Right lobe of liver (tissue), 6 donors: ENCODE measurements around the gene MGME1. TPM values are rescaled to one million over a fixed set of nuclear protein-coding genes. Genes with fewer than 3 reads are reported as not detected.

Source experiments
- ATAC-seq, 4 donors: fragments of 200-7000 bp; cut with Tn5 transposase; one replicate each; pipeline ENCODE4 v1.9.1; 2020; ENCODE audit warnings: mild to moderate bottlenecking in 4 of 4, moderate library complexity in 4 of 4
- DNase-seq, 3 donors: peaks; one replicate each; pipeline ENCODE4 v3.0.0-alpha.2; 2020
- H3K27ac ChIP-seq, 3 donors: fragments of 200-600 bp; one replicate each; pipeline ENCODE4 v1.8.0; 2022
- H3K27me3 ChIP-seq, 2 donors: fragments of 200-600 bp; one replicate each; pipeline ENCODE4 v1.8.0; 2022
- H3K36me3 ChIP-seq, 4 donors: fragments of 200-600 bp; sonication (generic) in 1 of 4; one replicate each; pipeline versions ENCODE4 v1.5.1 to v1.8.0; 2017 to 2022; ENCODE audit warnings: control low read depth in 1 of 4
- H3K4me1 ChIP-seq, 4 donors: fragments of 200-600 bp; sonication (generic) in 1 of 4; one replicate each; pipeline versions ENCODE4 v1.5.1 to v1.8.0; 2017 to 2022; ENCODE audit warnings: control low read depth in 1 of 4
- H3K4me3 ChIP-seq, 3 donors: fragments of 200-600 bp; one replicate each; pipeline ENCODE4 v1.8.0; 2022
- H3K9me3 ChIP-seq, 4 donors: fragments of 200-600 bp; sonication (generic) in 1 of 4; one replicate each; pipeline versions ENCODE4 v1.5.1 to v1.8.0; 2017 to 2022; ENCODE audit warnings: control low read depth in 1 of 4
- CTCF ChIP-seq, 4 donors: fragments of 200-600 bp in 3 of 4; fragments of 450-650 bp in 1 of 4; IDR thresholded peaks; one replicate each; pipeline versions ENCODE4 v1.5.1 to v1.8.0; 2016 to 2022; ENCODE audit warnings: antibody characterized with exemption in 4 of 4, mild to moderate bottlenecking in 2 of 4
- POLR2A ChIP-seq: fragments of 450-650 bp; IDR thresholded peaks from one replicate; pipeline ENCODE4 v1.6.1; 2017; ENCODE audit warnings: antibody characterized with exemption, mild to moderate bottlenecking
- WGBS: methylation state at CpG from one replicate; pipeline ENCODE4 v1.1.6; 2018; ENCODE audit warnings: low coverage, low lambda C conversion rate; ENCODE audit not compliant: insufficient coverage; ENCODE audit errors: missing lambda C conversion rate; 5-methylcytosine and 5-hydroxymethylcytosine counted together
- intact Hi-C, 2 donors: fragments of 100-400 bp; cut with DNase I; formaldehyde crosslinking; loops; one replicate each; pipeline versions ENCODE4 v1.11.2 to v1.14.1; 2022
- long read RNA-seq: library from polyadenylated mRNA; unstranded; transcript quantifications from one replicate; pipeline ENCODE4 v2.0.0, GENCODE V29; 2019
- total RNA-seq, 6 experiments: library from RNA; depleted of rRNA in 2 of 6; stranded (reverse); fragments of >200 nt in 2 of 6; fragmentation: NEBNext Ultra II Directional in 3 of 6; extraction: Animal tissue kit (Norgen Biotek cat#: 25700) in 3 of 6; gene quantifications; one replicate each; pipeline versions ENCODE4 v1.1.0 to v1.2.4, GENCODE V29; 2016 to 2023
- donor health status: DM: no; HTN: yes; CAD: no.
- donor health status: DM: no; HTN: no; CAD: no.
- donor health status: DM: no; HTN: no; CAD: no.
- donor health status: DM: no; HTN: yes; CAD: no.
- donor health status: DM: no; HTN: yes; CAD: no.

The MGME1 gene
- 1 to 10 TPM; 6.0 to 8.4 (median 7.5) TPM for total RNA-seq
- long read RNA-seq, partial matches to known transcripts = 0 of 3 reads
- long read RNA-seq, other reads (novel, unspliced or antisense) = 2 of 3 reads

- intact Hi-C loops = no loop called here
- no peaks in the 10 kb centered on the region for H3K27me3 ChIP-seq
- H3K9me3 ChIP-seq = no peaks in the 10 kb centered on the region
- peaks cover 0 to 54% (median 18%) of the 10 kb centered on the region in 4 donors for H3K4me1 ChIP-seq
- TF ChIP-seq CTCF (IDR thresholded peaks at IDR 0.05) = no peak
- peak; percentile 63 for TF ChIP-seq POLR2A
- DNase-seq = peak; percentile 100
- peak within 1 kb of the TSS; percentile 97 to 99 (median 99) for H3K27ac ChIP-seq
- H3K36me3 ChIP-seq = no peaks in the 10 kb centered on the region
- ATAC-seq = peak; percentile 90 to 96 (median 92)
- peak within 1 kb of the TSS; percentile 83 to 92 (median 90) for H3K4me3 ChIP-seq
- 2% methylated on average over 9 of the region's 96 CpGs for WGBS
Measured at GRCh38 chr20:17968366-17969277, at the start of gene MGME1, which contains the start of gene SNX5. MGME1 (plus strand) TSS chr20:17969018; CDS start chr20:17969860, 842 bp downstream. SNX5 (minus strand) TSS chr20:17968794; CDS start chr20:17968425, 369 bp downstream.

- no peak overlapping the region for H3K27ac ChIP-seq
- ATAC-seq (no peak), DNase-seq (no peak)
- H3K4me1 ChIP-seq = no peaks in the 10 kb centered on the region
- no peak for TF ChIP-seq POLR2A
- intact Hi-C loops = no loop called here
- WGBS = 95% methylated on average over 8 of the region's 8 CpGs
- H3K9me3 ChIP-seq = no peaks in the 10 kb centered on the region
- H3K27me3 ChIP-seq = no peaks in the 10 kb centered on the region
- H3K4me3 ChIP-seq = no peak overlapping the region
- H3K36me3 ChIP-seq = no peaks in the 10 kb centered on the region
Measured at GRCh38 chr20:17919149-17919548, 49.7 kb upstream of the MGME1 start.

GRCh38 chr20:17921774-17922173 is 47.0 kb upstream of the MGME1 start:
- WGBS = 27% methylated on average over 1 of the region's 1 CpG
- Histone ChIP-seq H3K27me3 (no peaks in the 10 kb centered on the region), H3K4me1 (peaks cover 0 to 19% (median 8%) of the 10 kb centered on the region in 4 donors), H3K36me3 (no peaks in the 10 kb centered on the region), H3K27ac (no peak overlapping the region), H3K4me3 (no peak overlapping the region), H3K9me3 (no peaks in the 10 kb centered on the region)
- ATAC-seq = peak in 2 of 4 donors; percentile 19 to 28
- TF ChIP-seq CTCF (IDR thresholded peaks at IDR 0.05) = no peak
- no peak for TF ChIP-seq POLR2A
- intact Hi-C loops = no loop called here
- DNase-seq = no peak

GRCh38 chr20:17925141-17925939 is 43.5 kb upstream of the MGME1 start:
- Histone ChIP-seq H3K9me3 (no peaks in the 10 kb centered on the region), H3K4me3 (no peak overlapping the region), H3K27ac (peak overlapping the region in 1 of 3 donors; percentile 26), H3K36me3 (no peaks in the 10 kb centered on the region), H3K27me3 (no peaks in the 10 kb centered on the region), H3K4me1 (peaks cover 0 to 19% (median 8%) of the 10 kb centered on the region in 4 donors)
- ATAC-seq = peak; percentile 80 to 91 (median 86)
- TF ChIP-seq CTCF (IDR thresholded peaks at IDR 0.05) = no peak
- no peak for TF ChIP-seq POLR2A
- intact Hi-C loops = no loop called here
- DNase-seq = peak in 2 of 3 donors; percentile 55 to 86
- WGBS = 28% methylated on average over 6 of the region's 11 CpGs
